SIG-M5 (cell line): ENCODE data around the gene FOXP1.

Experiments used
- DNase-seq: peaks from one replicate; lab custom pipeline; 2025; lab: John Stamatoyannopoulos, UW

FOXP1 gene

GRCh38 chr3:71232895-71233294 is 350.6 kb downstream of the FOXP1 start:
- DNase-seq, result no peak

DNA sequence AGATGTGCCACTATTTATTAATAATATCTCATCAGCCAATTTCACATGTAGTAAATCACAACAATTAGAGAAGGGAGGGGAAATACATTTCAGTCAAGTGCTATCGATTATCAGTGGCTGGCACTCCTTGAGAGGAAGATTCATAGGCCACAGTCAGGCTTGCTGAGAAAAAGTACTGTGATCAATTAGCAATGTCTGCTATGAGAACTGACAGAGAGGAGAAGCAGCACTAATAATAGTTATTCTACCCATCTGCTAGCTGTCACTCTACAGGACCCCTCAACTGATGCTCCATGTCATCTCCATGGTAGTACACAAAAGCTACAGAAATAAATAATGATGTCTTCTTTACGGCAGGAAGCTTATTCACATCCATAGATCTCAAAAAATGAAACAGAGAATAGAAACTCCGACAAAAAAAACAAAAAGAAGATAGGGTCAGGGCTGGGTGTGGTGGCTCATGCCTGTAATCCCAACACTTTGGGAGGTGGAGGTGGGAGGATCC is 351.3 kb downstream of the FOXP1 start:
- DNase-seq, result no peak

- no peak for DNase-seq
Measured at GRCh38 chr3:71231680-71232079, 351.8 kb downstream of the FOXP1 start.

GRCh38 chr3:71229905-71230657 is 353.4 kb downstream of the FOXP1 start:
- no peak for DNase-seq

GRCh38 chr3:71228156-71228866 is 355.2 kb downstream of the FOXP1 start:
- DNase-seq, result no peak

DNA sequence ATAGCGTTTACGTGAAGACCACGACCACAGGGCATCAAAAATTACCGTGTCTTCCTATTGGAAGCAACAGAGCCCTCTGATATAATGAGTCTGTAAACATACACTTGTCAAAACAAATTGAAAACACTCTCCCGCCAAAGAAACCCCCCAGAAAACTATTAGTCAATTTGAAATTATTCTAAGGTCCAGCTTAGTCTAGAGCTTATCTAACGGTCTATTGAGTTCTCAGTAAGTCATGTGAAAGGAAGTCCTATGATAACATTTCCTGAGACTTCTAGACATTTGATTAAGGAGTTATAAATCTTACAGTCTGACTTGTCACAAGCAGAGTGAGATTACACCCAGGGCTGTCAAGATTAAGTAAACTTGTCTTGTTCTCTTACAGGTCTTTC is 356.3 kb downstream of the FOXP1 start:
- DNase-seq, result no peak

GRCh38 chr3:71226565-71227269 is 356.8 kb downstream of the FOXP1 start:
- DNase-seq, result no peak

DNA sequence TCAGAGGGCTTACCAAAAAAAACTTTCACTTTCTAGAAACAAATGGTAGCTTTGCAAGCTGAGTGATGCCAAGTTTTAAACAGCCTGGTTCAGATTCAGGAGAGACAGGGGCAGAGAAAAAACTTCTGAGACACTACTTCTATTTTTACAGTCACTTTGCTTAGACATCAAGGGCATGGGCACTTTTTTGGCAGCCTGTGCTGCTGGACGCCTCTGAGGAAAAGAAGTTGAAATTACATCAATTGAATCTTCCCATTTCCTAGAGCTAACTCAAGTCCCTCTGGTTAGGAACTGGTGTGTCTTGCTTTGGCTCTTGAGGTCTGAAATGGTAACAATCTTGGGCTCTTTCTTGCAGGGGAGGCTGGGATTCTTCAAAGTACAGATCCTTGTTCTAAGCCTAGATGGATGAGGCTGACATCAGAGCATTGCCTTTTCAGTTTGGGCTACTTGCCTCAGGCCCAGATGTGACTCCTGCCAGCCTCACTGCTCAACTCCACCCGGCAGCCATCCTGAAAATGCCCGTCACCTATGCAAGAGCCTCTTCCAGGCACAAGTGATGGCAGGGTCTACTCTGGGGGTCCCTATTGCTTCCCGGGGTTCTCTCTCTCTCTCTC is 357.5 kb downstream of the FOXP1 start:
- no peak for DNase-seq

DNA sequence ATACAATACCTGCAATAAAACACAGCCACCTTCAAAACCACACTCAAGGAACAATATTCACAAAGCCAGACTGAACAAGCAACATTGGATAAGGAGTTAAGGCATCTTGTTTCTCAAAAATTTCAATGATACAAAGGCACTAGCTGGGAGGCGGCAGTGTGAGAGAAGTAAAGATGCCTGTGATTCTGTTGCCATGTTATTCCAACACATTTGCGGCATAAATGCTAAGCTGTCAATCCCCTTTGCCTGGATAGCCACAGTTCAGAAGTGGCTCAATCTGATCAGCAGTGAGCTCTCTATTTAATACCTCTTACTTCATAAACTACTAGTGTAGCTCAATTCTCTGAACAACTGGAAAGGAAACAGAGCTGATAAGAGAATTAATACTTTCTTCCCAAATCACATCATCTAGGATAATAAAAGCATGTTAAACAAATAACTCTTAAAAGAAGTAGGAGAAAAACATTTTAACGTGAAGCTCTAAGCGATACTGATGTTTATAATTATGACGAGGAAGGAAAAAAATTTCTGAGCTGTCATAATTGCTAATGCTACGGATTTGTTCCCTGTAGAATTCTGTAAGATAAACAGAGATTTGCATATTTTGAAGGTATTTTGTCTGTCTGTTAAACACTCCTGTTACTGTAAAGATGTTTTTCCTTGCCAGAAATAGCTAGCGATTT is 358.4 kb downstream of the FOXP1 start:
- DNase-seq, result no peak

- DNase-seq, result no peak
Measured at GRCh38 chr3:71219744-71220638, 363.5 kb downstream of the FOXP1 start.

DNA sequence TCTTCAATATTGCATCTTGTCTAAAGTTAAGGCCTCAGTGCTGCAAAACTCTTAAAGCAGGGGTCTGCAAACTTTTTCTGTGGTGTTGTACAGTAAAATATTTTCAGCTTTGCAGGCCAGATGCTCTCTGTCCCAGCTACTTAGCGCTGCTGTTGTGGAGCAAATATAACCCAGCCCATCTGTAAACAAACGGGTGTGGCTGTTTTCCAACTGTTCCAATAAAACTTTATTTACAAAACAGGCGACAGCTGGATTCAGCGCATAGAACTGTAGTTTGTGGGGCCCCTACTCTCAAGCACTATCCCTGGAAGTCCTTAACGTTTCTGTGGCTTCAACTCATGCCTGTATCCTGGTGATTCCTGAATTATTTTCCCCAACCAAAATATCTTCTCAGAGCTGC is 365.0 kb downstream of the FOXP1 start:
- no peak for DNase-seq

DNA sequence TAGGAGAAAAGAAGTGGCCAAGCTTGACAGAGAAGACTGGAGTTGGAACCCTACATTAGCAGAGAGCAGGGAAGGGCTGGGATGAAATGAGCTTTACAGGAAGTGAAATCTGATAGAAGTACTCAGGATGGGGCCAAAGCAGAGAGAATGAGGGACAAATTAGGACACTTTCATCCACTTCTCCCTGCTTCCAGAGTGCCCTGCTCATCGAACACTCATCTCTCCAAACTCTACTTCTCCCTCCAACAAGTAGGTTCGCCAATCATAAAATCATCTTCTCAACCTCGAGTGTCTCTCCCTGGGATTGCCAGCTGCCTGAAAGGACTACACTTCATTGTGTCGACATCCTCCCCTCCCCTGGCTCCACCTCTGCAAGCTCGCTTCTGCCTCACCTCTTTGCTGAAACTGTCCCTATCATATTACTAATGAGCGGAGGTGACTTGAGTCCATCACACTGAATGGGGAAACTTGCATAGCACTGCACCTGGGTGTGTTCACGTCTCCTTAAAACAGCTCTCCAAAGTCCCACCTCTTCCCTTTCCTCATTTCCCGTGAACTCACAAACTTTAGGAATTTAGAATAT is 365.8 kb downstream of the FOXP1 start:
- DNase-seq, result no peak

- DNase-seq, result no peak
Measured at GRCh38 chr3:71215351-71215750, 368.2 kb downstream of the FOXP1 start.

DNA sequence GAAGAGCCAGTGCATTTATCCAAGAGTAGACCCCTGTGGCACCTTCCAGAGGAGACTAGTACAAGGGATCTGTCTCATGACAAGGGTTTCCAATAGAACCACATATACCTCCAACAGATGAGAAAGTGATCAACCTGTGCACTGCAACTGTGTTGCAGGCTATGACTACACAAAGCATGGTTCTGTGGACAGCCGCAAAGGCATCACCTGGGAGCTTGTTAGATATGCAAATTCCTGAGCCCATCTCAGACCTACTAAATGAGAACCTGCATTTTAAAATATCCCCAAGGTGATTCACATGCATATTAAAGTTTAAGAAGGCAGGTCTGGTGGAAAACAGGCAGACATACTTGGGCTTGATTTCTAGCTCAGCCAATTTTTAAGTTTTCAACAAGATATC is 368.7 kb downstream of the FOXP1 start:
- DNase-seq, result no peak

GRCh38 chr3:71214016-71214415 is 369.5 kb downstream of the FOXP1 start:
- no peak for DNase-seq

DNA sequence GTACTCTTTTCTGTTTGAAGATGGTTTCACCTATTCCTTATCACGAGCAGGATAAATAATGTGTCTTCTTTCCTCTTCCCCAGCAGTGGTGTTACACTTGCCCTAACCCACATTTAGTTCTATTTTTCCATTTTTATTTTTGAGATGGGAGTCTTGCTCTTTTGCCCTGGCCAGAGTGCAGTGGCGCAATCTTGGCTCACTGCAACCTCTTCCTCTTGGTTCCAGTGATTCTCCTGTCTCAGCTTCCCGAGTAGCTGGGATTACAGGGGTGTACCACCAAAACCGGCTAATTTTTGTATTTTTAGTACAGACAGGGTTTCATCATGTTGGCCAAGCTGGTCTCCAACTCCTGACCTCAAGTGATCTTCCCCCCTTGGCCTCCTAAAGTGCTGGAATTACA is 372.4 kb downstream of the FOXP1 start:
- no peak for DNase-seq

DNA sequence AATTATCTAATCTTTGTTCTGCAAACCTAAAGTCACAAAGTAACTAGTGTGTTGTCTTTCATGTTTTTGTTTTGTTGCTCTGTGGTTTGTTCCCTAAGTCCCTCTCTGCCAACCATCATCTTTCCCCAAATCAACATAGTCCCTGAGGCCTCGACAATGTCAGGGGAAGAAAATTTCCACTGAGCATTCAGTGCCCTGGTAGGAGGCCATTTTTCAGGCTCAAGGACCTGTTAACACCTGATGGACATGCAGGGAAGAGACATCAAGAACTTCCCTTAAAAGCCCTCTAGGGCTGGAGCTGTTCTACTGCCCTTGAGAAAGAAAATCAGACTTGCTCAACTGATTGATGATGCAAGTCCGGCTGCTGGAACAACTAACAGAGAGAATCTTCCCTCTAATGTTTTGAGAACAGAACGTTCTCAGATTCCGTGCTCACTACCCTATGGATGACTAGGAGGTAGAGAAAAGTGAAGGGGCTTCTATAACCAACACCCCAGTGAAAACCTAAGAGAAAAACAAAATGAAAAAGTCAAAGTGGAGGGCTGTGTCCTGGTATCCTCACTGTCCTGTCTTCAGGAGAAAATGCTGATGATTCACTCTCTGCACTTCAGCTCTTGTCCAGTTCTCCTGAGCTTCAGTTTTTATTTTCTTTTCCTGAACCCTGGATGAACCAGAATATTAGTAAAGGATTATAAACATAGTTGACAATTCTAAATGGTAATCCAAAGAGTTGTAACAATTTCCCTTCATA is 373.1 kb downstream of the FOXP1 start:
- DNase-seq, result no peak

GRCh38 chr3:71208211-71209095 is 375.1 kb downstream of the FOXP1 start:
- DNase-seq, result no peak

DNA sequence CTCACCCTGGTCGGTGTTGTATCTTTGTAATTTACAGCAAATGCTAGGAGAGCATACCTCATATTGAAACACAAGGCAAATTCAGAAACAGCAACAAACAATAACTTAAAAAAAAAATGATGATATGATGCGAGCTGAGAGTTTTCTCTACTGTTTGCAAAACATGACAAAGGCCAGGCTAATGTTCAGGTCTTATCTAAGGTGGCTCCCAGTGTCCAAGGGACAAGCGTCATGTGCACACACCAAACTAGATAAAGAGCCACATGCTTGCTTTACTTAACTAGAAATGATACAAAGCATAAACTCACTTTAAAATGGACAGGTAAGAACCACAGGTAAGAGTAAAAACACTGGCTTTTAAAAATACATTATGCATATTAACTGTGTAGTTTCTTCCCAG is 375.9 kb downstream of the FOXP1 start:
- DNase-seq, result no peak
